ENCODE measurements around the gene MTG2. TPM values are rescaled to one million over a fixed set of nuclear protein-coding genes. Genes with fewer than 3 reads are reported as not detected.

The MTG2 gene
- total RNA-seq, 1 experiment from 2014 or later = 56.8 TPM

- TF ChIP-seq CTCF (IDR thresholded peaks at IDR 0.05) = no peak
- TF ChIP-seq REST (IDR thresholded peaks at IDR 0.05; ENCODE audit: insufficient read depth in 1 of 2, low read depth in 2 of 2, low read length in 1 of 2) = no peak
- TF ChIP-seq TCF7L2 (IDR thresholded peaks at IDR 0.05; ENCODE audit: low read depth, low read length) = no peak
- no peak for TF ChIP-seq SIN3A (IDR thresholded peaks at IDR 0.05; ENCODE audit: borderline replicate concordance, insufficient read depth, low read depth, low read length)
- no peak for TF ChIP-seq POLR2AphosphoS5 (IDR thresholded peaks at IDR 0.05; ENCODE audit: low read depth, low read length)
- H3K27ac ChIP-seq (ENCODE audit: low read length) = no peak overlapping the region
- H3K36me3 ChIP-seq (ENCODE audit: control insufficient read depth, insufficient read depth, low read length) = no peaks in the 10 kb centered on the region
- ChIA-PET POLR2A (no interaction called here), CTCF (no interaction called here)
- in situ Hi-C loops (cut with HindIII; ENCODE audit: low pct_unique_long_range_greater_than_20kb, low sequenced_read_pairs) = no loop called here
- DNase-seq (ENCODE audit: low read depth, low spot score) (no peak), ATAC-seq (no peak)
- no peaks in the 10 kb centered on the region; the same call in none of the 2 replicates for H3K4me1 ChIP-seq (ENCODE audit: control insufficient read depth, insufficient read depth, low read length)
- H3K9me3 ChIP-seq (ENCODE audit: control insufficient read depth, insufficient read depth, low read depth, low read length) = no peaks in the 10 kb centered on the region
- H3K4me3 ChIP-seq (ENCODE audit: low read depth in 2 of 2, low read length in 2 of 2) = no peak overlapping the region
- BruUV-seq (replicated peaks) = no TSS peak
- H3K27me3 ChIP-seq (ENCODE audit: control insufficient read depth, insufficient read depth, low read length) = no peaks in the 10 kb centered on the region
- intact Hi-C loops (cut with micrococcal nuclease; ENCODE audit: unreplicated experiment) = no loop called here
These were observed 48.5 kb downstream of the MTG2 start for GRCh38 chr20:62231292-62231691.

- TF ChIP-seq CTCF (IDR thresholded peaks at IDR 0.05) (no peak), POLR2AphosphoS5 (IDR thresholded peaks at IDR 0.05; ENCODE audit: low read depth, low read length) (no peak), TCF7L2 (IDR thresholded peaks at IDR 0.05; ENCODE audit: low read depth, low read length) (no peak), SIN3A (IDR thresholded peaks at IDR 0.05; ENCODE audit: borderline replicate concordance, insufficient read depth, low read depth, low read length) (no peak), REST (IDR thresholded peaks at IDR 0.05; ENCODE audit: insufficient read depth in 1 of 2, low read depth in 2 of 2, low read length in 1 of 2) (no peak)
- POLR2A ChIA-PET = interaction anchor here (0.6 kb wide), 1 partner anchor 11 kb away, joined by 3 read pairs; no protein-coding TSS in a partner anchor
- CTCF ChIA-PET = no interaction called here
- Histone ChIP-seq H3K4me1 (ENCODE audit: control insufficient read depth, insufficient read depth, low read length) (no peaks in the 10 kb centered on the region; the same call in none of the 2 replicates), H3K27ac (ENCODE audit: low read length) (no peak overlapping the region), H3K36me3 (ENCODE audit: control insufficient read depth, insufficient read depth, low read length) (no peaks in the 10 kb centered on the region), H3K27me3 (ENCODE audit: control insufficient read depth, insufficient read depth, low read length) (no peaks in the 10 kb centered on the region), H3K9me3 (ENCODE audit: control insufficient read depth, insufficient read depth, low read depth, low read length) (no peaks in the 10 kb centered on the region), H3K4me3 (ENCODE audit: low read depth in 2 of 2, low read length in 2 of 2) (no peak overlapping the region)
- DNase-seq (ENCODE audit: low read depth, low spot score) = no peak
- ATAC-seq = no peak
- BruUV-seq (replicated peaks) = no TSS peak
- intact Hi-C loops (cut with micrococcal nuclease; ENCODE audit: unreplicated experiment) (no loop called here), in situ Hi-C loops (cut with HindIII; ENCODE audit: low pct_unique_long_range_greater_than_20kb, low sequenced_read_pairs) (no loop called here)
These were observed 49.4 kb downstream of the MTG2 start for GRCh38 chr20:62232194-62232593.
